Right lobe of liver (tissue), 6 donors: Measurements from ENCODE around the gene IL22. TPM values are rescaled to one million over a fixed set of nuclear protein-coding genes. Genes with fewer than 3 reads are reported as not detected.

ENCODE experiments used
- ATAC-seq, 4 donors: fragments of 200-7000 bp; cut with Tn5 transposase; one replicate each; pipeline ENCODE4 v1.9.1; 2020; ENCODE audit warnings: mild to moderate bottlenecking in 4 of 4, moderate library complexity in 4 of 4
- DNase-seq, 3 donors: peaks; one replicate each; pipeline ENCODE4 v3.0.0-alpha.2; 2020
- H3K27ac ChIP-seq, 3 donors: fragments of 200-600 bp; one replicate each; pipeline ENCODE4 v1.8.0; 2022
- H3K27me3 ChIP-seq, 2 donors: fragments of 200-600 bp; one replicate each; pipeline ENCODE4 v1.8.0; 2022
- H3K36me3 ChIP-seq, 4 donors: fragments of 200-600 bp; sonication (generic) in 1 of 4; one replicate each; pipeline versions ENCODE4 v1.5.1 to v1.8.0; 2017 to 2022; ENCODE audit warnings: control low read depth in 1 of 4
- H3K4me1 ChIP-seq, 4 donors: fragments of 200-600 bp; sonication (generic) in 1 of 4; one replicate each; pipeline versions ENCODE4 v1.5.1 to v1.8.0; 2017 to 2022; ENCODE audit warnings: control low read depth in 1 of 4
- H3K4me3 ChIP-seq, 3 donors: fragments of 200-600 bp; one replicate each; pipeline ENCODE4 v1.8.0; 2022
- H3K9me3 ChIP-seq, 4 donors: fragments of 200-600 bp; sonication (generic) in 1 of 4; one replicate each; pipeline versions ENCODE4 v1.5.1 to v1.8.0; 2017 to 2022; ENCODE audit warnings: control low read depth in 1 of 4
- CTCF ChIP-seq, 4 donors: fragments of 200-600 bp in 3 of 4; fragments of 450-650 bp in 1 of 4; IDR thresholded peaks; one replicate each; pipeline versions ENCODE4 v1.5.1 to v1.8.0; 2016 to 2022; ENCODE audit warnings: antibody characterized with exemption in 4 of 4, mild to moderate bottlenecking in 2 of 4
- POLR2A ChIP-seq: fragments of 450-650 bp; IDR thresholded peaks from one replicate; pipeline ENCODE4 v1.6.1; 2017; ENCODE audit warnings: antibody characterized with exemption, mild to moderate bottlenecking
- WGBS: methylation state at CpG from one replicate; pipeline ENCODE4 v1.1.6; 2018; ENCODE audit warnings: low coverage, low lambda C conversion rate; ENCODE audit not compliant: insufficient coverage; ENCODE audit errors: missing lambda C conversion rate; 5-methylcytosine and 5-hydroxymethylcytosine counted together
- intact Hi-C, 2 donors: fragments of 100-400 bp; cut with DNase I; formaldehyde crosslinking; loops; one replicate each; pipeline versions ENCODE4 v1.11.2 to v1.14.1; 2022
- total RNA-seq, 6 experiments: library from RNA; depleted of rRNA in 2 of 6; stranded (reverse); fragments of >200 nt in 2 of 6; fragmentation: NEBNext Ultra II Directional in 3 of 6; extraction: Animal tissue kit (Norgen Biotek cat#: 25700) in 3 of 6; gene quantifications; one replicate each; pipeline versions ENCODE4 v1.1.0 to v1.2.4, GENCODE V29; 2016 to 2023
- donor health status: DM: no; HTN: yes; CAD: no.
- donor health status: DM: no; HTN: no; CAD: no.
- donor health status: DM: no; HTN: no; CAD: no.
- donor health status: DM: no; HTN: yes; CAD: no.
- donor health status: DM: no; HTN: yes; CAD: no.

The IL22 gene
- total RNA-seq, 6 experiments from 2014 or later, result not detected

- Histone ChIP-seq H3K9me3 (no peaks in the 10 kb centered on the region), H3K4me3 (no peak overlapping the region), H3K27ac (no peak overlapping the region), H3K27me3 (no peaks in the 10 kb centered on the region), H3K4me1 (no peaks in the 10 kb centered on the region), H3K36me3 (no peaks in the 10 kb centered on the region)
- no peak for TF ChIP-seq CTCF (IDR thresholded peaks at IDR 0.05)
- no peak for TF ChIP-seq POLR2A
- no peak for ATAC-seq
- no peak for DNase-seq
- intact Hi-C loops, result no loop called here
- WGBS, result 79% methylated on average over 3 of the region's 3 CpGs
Observed at GRCh38 chr12:68270358-68270757, 17.0 kb upstream of the IL22 start.

- Histone ChIP-seq H3K27me3 (no peaks in the 10 kb centered on the region), H3K4me3 (no peak overlapping the region), H3K9me3 (no peaks in the 10 kb centered on the region), H3K4me1 (no peaks in the 10 kb centered on the region), H3K36me3 (no peaks in the 10 kb centered on the region), H3K27ac (no peak overlapping the region)
- no peak for TF ChIP-seq CTCF (IDR thresholded peaks at IDR 0.05)
- TF ChIP-seq POLR2A, result no peak
- WGBS, result 89% methylated on average over 1 of the region's 2 CpGs
- intact Hi-C loops, result no loop called here
- ATAC-seq (no peak), DNase-seq (no peak)
Observed at GRCh38 chr12:68269779-68270178, 16.4 kb upstream of the IL22 start.

DNA sequence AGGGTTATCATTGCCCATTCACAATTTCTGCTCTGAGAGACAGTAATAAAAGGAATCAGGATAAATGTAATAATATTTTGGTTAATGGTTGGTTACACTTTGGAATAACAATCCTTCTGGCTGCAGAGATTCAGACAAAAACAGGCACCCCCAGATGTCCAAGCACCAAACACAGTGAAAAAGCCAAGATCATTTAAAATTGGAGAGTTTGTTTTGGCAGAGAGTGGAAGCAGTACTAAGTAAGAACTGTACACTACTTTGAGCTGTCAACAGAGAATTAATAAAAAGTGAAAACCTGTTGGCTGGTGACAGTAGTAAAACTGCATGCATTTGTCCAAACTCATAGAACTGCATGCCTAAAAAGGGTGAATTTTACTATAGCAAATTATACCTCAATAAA, 15.6 kb upstream of the IL22 start:
- no peak for DNase-seq
- no peaks in the 10 kb centered on the region for H3K4me1 ChIP-seq
- H3K4me3 ChIP-seq, result no peak overlapping the region
- H3K27me3 ChIP-seq, result no peaks in the 10 kb centered on the region
- H3K36me3 ChIP-seq, result no peaks in the 10 kb centered on the region
- intact Hi-C loops, result no loop called here
- H3K9me3 ChIP-seq, result no peaks in the 10 kb centered on the region
- ATAC-seq, result no peak
- H3K27ac ChIP-seq, result no peak overlapping the region
- no peak for TF ChIP-seq CTCF (IDR thresholded peaks at IDR 0.05)

DNA sequence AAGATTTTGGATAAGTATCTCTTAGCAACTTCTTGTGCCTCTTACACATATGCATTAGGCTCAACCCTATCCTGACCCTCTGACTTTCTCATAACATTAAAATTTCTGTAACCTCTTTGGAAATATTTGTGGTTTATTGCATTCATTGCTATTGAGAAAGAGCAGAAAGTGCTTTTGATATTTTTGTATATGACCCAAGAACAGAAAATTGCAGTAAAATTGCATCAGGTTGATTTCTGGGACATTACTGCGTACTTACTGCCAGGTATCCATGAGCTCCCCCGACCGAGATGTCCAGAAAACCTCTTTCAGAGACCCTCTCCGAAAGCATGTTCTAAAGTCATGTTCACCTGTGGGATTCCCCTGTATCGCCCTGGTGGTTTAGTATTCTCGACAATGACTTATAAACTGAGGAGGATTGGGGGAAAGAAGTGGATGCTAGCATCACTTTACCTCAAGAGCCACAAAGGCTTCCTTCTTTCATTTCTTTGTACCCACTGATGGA, 14.5 kb upstream of the IL22 start:
- no peak for DNase-seq
- no peaks in the 10 kb centered on the region for H3K9me3 ChIP-seq
- no peak for ATAC-seq
- H3K4me3 ChIP-seq, result no peak overlapping the region
- H3K27me3 ChIP-seq, result no peaks in the 10 kb centered on the region
- H3K4me1 ChIP-seq, result no peaks in the 10 kb centered on the region
- WGBS, result 75% methylated on average over 6 of the region's 6 CpGs
- TF ChIP-seq POLR2A, result no peak
- intact Hi-C loops, result no loop called here
- no peaks in the 10 kb centered on the region for H3K36me3 ChIP-seq
- no peak overlapping the region for H3K27ac ChIP-seq

DNA sequence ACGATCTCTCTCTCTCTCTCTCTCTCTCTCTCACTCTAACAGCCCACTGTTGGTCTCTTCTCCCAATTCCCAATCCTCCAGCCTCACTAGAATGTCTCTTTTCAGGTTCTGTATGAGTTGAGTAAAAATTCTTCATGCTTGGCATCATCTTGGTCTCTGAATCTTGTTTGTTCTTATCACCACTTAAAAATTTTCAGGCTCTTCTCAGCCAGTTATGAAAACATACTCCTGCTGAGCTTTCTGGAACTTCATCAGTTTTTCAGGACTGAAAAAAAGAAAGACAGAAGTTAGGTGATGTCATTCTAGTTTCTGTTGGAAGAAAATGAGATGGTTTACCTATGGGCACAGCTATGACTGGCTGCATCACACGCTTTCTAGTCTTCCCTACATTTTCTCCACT, 11.5 kb upstream of the IL22 start:
- H3K4me1 ChIP-seq, result no peaks in the 10 kb centered on the region
- H3K36me3 ChIP-seq, result no peaks in the 10 kb centered on the region
- intact Hi-C loops, result no loop called here
- H3K27ac ChIP-seq, result no peak overlapping the region
- no peak for TF ChIP-seq POLR2A
- no peak for TF ChIP-seq CTCF (IDR thresholded peaks at IDR 0.05)
- 88% methylated on average over 2 of the region's 2 CpGs for WGBS
- DNase-seq (no peak), ATAC-seq (no peak)
- H3K27me3 ChIP-seq, result no peaks in the 10 kb centered on the region
- H3K4me3 ChIP-seq, result no peak overlapping the region
- no peaks in the 10 kb centered on the region for H3K9me3 ChIP-seq
